Measurements from ENCODE around the gene LHFPL6. TPM values are rescaled to one million over a fixed set of nuclear protein-coding genes. Genes with fewer than 3 reads are reported as not detected.

Gene LHFPL6
- total RNA-seq, result 63.7 TPM
- long read RNA-seq, partial matches to known transcripts, result 0 of 1 reads
- long read RNA-seq, other reads (novel, unspliced or antisense), result 1 of 1 reads

DNA sequence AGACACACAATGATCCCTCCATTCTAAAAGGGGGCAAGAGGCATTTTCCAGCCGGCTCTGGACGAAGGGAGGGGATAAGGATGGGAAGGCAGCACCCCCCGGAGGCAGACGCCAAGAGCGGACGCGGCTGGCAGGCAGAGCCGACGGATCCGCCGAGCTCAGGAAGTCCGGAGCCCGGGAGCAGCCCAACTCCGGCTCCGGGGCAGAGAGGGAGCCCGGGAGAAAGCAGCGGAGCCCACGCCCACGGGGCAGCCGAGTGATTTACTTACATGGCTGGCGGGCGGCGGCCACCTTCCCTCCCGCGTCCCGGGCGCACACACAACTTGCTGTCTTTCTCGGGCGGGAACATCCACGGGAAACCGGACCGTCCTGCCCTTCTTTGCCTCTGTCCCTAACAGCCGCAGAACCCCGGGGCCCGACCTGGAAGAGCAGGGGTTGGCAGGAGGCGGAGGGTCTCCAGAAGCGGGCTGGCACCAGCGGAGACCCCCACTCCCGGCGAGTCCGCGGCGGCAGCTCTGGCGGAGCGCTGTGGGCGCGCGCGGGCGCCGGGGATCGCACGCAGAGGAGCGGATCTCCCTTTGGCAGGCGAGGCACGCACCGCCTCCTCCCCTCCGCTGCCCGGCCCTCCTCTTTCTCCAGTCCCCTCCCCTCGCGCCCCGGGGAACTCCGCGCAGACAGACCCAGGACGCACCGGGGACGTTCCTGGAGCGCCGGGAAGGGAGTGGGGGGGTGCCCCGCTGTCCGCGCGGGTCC lies at the start of gene LHFPL6:
Gene LHFPL6, minus strand, starts transcription at position 580 of the 753 bp plus-strand sequence.
- ATAC-seq (peak; percentile 97), DNase-seq (ENCODE audit: missing footprints) (peak; percentile 90)
- intact Hi-C loops (cut with DNase I), result loop anchor here (1.0 to 5.0 kb wide), 5 partner anchors 75 to 340 kb away; no protein-coding TSS in a partner anchor

DNA sequence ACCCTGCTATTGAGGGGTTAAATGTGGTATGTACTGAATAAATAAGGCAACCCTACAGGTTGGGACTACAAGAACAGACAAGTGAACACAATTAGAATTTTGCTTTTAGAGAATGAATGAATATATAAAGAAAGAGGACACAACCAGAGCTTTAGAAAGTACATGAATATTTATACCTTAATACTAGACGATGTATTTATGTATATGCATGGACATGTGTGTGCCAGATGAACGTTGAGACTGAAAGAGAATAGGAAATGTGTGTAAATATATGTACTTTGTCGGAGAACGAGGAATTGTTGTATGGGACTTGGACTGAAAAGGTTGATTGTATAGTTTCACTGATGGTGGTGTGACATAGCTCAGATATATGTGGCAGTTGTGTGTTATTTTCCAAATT lies 43.1 kb upstream of the LHFPL6 start:
- intact Hi-C loops (cut with DNase I), result no loop called here
- DNase-seq (ENCODE audit: missing footprints) (no peak), ATAC-seq (no peak)

DNA sequence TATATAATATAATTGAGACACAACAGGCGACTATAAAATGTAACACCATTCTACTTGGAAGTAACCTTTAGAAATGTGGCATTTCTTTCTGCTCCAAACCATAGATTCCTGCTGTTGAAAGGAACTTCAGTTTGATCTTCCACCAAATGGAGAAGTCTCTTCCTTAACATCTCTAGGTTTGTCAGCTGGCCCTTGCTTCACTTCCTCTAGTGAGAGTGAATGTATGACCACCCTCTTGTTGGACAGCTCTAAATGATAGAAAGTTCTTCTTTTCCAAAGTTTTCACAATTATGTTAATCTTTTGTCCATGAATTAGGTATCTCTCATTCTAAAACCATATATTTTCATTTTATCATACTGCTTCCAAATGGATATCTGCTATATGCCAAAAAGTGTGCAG lies 38.7 kb upstream of the LHFPL6 start:
- intact Hi-C loops (cut with DNase I), result no loop called here
- no peak for ATAC-seq
- DNase-seq (ENCODE audit: missing footprints), result no peak

DNA sequence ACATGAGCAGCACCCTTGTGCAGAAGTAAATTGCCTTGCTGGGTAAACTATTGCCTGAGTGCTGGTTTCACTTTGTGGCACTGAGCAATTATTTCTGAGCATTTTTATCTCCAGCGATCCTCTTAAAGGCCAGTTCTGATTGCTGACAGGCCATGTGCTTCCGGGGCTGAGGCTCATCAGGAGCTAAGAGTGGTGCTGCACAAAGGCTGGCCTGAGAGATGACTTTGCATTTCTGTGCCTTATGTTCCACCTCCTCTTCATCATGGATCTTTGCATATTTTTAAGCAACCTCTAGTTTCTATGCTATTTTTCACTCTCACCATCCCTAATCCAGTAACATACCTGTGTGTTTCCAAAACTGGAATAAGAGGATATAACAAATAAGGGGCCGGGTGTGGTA lies 34.9 kb upstream of the LHFPL6 start:
- ATAC-seq, result no peak
- intact Hi-C loops (cut with DNase I), result no loop called here
- no peak for DNase-seq (ENCODE audit: missing footprints)

DNA sequence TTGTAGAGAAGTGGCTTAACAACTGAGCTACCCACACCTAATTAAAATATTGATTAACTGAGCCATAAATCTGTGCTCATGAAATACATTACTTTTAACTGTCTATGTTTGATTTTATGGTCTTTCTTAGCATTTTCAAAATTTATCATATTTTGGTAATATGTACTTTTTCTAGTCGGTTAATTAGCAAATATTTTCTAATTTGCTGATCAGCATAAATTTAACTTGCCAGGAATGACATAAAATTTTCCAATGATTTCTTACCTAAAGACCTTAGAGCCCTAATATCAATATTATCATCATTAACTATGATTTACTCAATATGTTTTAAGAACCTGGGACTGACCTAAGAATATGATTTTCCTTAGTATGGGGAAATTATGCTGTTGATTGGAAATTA lies 32.6 kb upstream of the LHFPL6 start:
- ATAC-seq, result no peak
- DNase-seq (ENCODE audit: missing footprints), result no peak
- intact Hi-C loops (cut with DNase I), result no loop called here

DNA sequence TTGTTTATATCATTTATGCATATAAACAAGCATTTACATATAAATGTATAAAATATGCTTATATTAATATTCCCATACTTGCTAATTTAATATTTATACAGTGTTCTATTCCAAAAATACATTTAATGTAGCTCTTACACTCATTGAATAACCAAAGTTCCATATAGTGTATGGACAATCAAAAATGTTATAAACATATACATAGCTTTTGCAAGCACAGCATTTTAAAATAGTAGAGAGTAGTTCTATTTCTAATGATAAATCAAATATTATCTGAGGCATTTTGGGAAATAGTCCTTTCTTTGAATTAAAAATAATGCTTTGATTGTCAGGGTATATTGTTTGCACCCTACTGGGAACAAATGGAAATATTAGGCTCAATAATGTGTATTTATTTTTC lies 30.0 kb upstream of the LHFPL6 start:
- ATAC-seq, result no peak
- intact Hi-C loops (cut with DNase I), result no loop called here
- no peak for DNase-seq (ENCODE audit: missing footprints)

DNA sequence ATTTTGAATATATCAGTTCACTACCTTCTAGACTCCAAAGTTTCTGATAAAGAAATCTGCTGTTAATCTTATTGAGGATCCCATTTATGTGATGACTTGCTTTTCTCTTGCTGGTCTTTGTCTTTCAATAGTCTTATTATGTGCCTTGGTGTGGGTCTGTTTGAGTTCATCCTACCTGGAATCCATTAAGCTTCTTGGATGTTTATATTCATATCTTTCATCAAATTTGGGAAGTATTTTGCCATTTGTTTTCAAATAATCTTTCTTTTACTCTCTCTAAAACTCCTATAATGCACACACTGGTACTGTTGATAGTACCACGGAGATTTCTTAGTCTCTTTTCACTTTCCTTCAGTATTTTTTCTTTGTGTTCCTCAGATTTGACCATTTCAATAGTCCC lies 28.3 kb upstream of the LHFPL6 start:
- DNase-seq (ENCODE audit: missing footprints), result no peak
- ATAC-seq, result no peak
- intact Hi-C loops (cut with DNase I), result no loop called here

DNA sequence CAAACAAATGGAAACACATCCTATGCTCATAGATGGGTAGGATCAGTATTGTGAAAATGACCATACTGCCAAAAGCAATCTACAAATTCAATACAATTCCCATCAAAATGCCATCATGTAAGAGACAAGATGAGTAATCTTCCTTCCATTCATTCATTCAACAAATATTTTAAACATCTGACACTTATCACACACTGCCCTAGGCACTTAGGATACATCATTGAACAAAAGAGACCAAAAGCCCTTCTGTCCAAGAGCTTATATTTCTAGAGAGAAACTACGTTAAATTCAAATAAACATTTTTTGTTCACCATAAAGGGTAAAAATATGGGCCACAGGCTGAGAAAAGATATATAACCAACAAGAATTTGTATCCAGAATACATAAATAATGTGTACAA lies 20.5 kb upstream of the LHFPL6 start:
- intact Hi-C loops (cut with DNase I), result no loop called here
- DNase-seq (ENCODE audit: missing footprints), result no peak
- ATAC-seq, result no peak

DNA sequence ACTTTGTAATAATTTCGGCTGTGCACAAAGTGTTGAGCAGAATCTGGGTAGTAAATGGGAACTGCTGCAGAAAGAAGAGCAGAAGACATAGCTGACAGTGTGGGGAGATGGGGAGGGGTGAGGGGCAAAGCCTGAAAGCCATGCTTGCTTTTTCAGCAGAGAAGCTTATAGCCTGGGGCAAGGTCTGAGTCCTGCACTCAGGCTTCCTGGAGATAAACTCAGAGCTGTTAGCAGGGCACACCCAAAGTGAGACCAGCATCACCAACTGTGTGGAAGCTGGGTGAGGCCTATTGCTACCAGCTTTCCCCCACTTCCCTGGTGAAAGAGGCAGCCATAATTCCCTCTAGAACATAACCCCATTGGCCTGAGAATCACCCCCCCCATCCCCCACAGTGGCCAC lies 15.6 kb upstream of the LHFPL6 start:
- ATAC-seq, result no peak
- intact Hi-C loops (cut with DNase I), result loop anchor here (5.0 kb wide), 2 partner anchors 356 to 566 kb away; no protein-coding TSS in a partner anchor
- no peak for DNase-seq (ENCODE audit: missing footprints)

DNA sequence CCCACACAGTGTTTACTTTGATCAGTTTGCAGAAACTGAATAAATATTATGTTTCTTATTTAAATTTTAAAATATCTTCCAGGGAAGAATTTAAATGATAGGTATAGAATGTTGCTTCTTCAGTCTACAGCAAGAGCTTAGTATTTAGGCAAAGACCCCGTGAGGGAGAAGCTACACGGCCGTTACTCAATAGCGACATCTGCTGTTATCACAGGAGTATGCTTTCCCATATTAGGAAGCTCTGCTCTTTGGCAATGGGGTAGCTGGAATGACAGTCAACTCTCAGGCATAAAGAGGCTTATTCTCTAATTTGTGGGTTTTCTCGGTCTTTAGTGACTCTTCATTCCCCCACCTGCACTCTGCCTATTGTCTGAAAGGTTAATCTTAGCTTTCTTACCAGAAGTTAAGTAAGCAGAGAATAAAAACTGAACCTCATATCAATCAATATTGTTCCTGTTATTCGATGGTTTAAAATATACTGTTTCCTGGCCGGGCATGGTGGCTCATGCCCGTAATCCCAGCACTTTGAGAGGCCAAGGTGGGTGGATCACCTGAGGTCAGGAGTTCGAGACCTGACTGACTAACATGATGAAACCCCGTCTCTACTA lies 13.2 kb upstream of the LHFPL6 start:
- intact Hi-C loops (cut with DNase I), result loop anchor here (5.0 kb wide), 2 partner anchors 354 to 564 kb away; no protein-coding TSS in a partner anchor
- DNase-seq (ENCODE audit: missing footprints) (no peak), ATAC-seq (peak; percentile 84)

DNA sequence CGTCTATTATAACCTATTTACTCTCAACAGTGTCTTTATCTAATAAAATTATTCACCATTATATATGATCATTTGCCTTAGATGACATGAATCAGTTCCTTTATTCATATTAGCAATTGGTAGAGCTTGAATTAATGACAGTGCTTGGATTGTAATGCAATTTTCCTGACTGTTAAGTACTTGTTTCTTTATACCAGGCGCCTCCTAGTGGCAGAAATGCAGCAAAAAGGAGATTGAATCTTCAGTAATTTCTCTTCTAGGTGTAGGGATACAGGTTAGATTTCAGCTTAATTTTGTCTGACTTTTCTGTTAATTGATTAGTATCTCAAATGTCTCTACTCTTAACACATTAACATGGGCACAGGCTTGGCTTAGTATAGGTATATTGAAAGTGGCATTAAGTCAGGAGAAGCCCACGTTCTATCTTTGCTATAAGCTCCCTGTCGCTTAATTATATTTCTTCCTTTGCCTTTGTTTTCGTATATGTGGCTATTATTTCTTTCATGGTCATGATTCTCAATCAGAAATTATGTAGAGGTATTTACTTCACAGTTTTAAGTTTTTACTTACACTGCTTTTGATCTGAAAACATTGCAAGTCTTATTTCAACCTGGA lies 9.1 kb upstream of the LHFPL6 start:
- ATAC-seq, result peak; percentile 40

DNA sequence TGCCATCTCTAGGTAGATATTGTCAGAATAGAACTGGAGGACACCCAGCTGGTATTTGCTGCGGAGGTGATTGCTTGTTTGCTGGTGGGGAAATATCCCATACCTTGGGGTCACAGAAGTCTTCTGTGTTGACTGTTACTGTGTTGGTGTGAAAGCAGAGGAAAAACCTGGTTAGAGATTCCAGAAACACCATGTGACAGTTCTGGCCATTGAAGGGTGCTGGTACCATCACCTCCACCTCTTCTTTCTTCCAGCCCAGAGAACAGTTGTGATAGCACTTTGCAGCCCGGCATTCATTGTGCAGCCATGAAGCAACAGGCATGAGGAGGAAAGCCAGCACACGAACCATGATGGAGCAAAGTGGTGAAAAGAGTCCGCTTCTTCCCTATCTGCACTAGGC lies 4.9 kb upstream of the LHFPL6 start:
- no peak for ATAC-seq
- intact Hi-C loops (cut with DNase I), result no loop called here
- no peak for DNase-seq (ENCODE audit: missing footprints)

More for the DNA sequence above, 9.1 kb upstream of the LHFPL6 start:
- no peak for DNase-seq (ENCODE audit: missing footprints)
- intact Hi-C loops (cut with DNase I), result loop anchor here (2.0 kb wide), 2 partner anchors 337 to 467 kb away; no protein-coding TSS in a partner anchor

DNA sequence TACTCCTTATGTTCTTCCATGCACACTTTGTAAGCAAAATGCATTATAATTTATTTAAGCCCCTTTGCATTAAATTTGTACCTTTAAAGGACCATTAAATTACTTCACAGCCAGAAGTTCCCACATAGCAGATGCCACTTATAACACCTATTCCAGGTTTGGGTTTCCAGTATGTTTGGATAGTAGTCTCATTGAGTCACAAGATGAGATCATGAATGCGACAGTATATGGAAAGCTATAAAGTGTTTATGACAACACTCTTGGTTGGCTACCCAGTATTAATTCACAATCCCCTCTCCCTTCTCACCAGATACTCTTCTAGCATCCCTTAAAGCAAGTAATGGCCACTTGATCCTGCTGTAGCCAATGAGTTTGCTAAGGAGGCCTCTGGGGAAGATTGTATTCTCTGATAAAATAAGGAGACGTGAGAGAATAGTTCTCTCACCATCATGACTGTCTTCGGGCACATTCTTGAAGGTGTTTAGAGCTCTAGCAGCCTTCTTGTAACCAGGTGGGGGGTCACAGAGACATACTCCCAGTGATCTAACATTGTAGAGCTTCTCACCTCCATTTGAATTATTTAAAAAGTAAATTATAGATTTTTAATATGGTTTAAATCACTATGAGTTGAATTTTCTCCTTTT lies 2.8 kb upstream of the LHFPL6 start:
- intact Hi-C loops (cut with DNase I), result no loop called here
- DNase-seq (ENCODE audit: missing footprints), result no peak
- no peak for ATAC-seq

DNA sequence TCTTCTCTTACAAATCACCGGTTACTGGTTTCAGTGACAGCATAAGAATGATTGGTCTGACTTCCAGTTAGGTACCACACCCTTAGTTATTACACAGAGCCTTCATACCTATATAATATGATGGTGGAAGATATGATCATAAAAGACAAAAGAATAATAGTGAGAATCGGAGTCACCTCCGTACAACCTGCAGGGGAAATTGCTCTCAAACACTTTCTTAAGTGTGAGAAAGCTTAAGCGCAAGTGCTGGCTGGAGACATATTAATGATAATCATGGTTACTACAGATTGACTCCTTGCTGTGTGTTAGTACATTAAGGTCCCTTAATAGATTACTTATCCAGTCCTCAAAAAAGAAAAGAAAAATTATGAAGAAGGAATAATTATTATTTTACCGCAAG lies 1.8 kb upstream of the LHFPL6 start:
- DNase-seq (ENCODE audit: missing footprints) (no peak), ATAC-seq (no peak)
- intact Hi-C loops (cut with DNase I), result loop anchor here (5.0 kb wide), 3 partner anchors 77 to 342 kb away; no protein-coding TSS in a partner anchor

DNA sequence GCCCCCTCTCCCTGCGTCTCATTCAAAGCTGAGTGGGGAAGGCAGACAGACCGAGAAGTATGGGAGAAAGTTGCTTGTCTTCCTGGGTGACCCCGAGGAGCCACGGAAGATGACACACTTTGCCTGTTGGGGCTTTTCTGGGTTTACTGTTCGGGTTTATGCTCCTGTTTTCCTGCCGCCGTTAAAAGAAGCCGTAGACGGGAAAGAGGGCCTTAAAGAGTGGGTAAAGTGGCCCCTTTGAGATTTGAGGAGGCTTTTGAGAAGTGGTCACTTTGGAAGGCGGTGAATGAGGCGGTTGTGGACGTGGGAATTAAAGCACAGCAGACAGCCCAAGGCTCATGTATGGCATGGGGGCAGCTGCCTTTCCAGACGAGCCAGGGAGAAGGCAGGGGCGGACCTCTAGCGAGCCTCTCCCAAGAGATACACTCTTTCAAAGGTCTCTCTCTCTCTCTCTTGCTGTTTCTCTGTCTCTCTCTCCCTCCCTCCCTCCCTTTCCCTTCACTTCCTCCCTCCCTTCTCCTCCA lies 493 bp upstream of the LHFPL6 start:
- ATAC-seq, result peak; percentile 31
- intact Hi-C loops (cut with DNase I), result loop anchor here (2.0 to 5.0 kb wide), 4 partner anchors 76 to 341 kb away; no protein-coding TSS in a partner anchor
- DNase-seq (ENCODE audit: missing footprints), result no peak

DNA sequence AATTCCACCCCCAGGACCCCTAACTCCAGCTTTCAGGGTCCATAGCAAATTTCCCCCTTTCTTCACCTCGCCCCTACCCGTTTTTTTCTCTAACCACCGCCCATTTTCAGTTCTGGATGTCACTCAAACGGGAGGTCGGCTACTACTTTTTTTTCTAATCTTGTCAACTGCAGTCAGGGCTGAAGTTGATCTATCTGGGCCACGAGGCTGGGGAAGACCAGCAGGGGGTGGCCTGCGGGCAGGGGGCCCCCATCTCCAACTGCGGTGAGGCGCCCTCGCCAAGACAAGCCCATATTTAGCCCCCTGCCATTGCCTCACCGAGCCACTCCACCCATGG lies 748 bp downstream of the LHFPL6 start:
- intact Hi-C loops (cut with DNase I), result loop anchor here (1.0 to 5.0 kb wide), 5 partner anchors 75 to 340 kb away; no protein-coding TSS in a partner anchor
- DNase-seq (ENCODE audit: missing footprints), result no peak
- no peak for ATAC-seq

DNA sequence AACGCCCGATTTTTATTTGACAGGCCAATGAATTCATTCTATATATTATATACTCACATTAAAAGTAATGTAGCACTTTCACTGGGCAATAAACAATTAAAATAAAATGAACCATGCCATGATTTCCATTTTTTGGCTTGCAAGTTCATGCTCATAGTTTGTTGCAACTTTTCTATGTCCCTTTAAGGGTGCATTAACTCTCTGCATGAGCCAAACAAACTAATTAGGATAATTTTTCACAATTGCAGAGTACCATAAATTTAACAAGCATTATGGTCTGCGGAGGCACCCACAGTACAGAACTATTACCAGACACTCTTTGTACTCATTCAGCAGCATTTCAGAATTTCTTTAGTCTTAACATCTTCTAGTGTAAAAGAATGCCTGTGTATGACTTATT lies 1.4 kb downstream of the LHFPL6 start:
- DNase-seq (ENCODE audit: missing footprints) (no peak), ATAC-seq (no peak)
- intact Hi-C loops (cut with DNase I), result loop anchor here (1.0 to 5.0 kb wide), 6 partner anchors 74 to 339 kb away; no protein-coding TSS in a partner anchor

DNA sequence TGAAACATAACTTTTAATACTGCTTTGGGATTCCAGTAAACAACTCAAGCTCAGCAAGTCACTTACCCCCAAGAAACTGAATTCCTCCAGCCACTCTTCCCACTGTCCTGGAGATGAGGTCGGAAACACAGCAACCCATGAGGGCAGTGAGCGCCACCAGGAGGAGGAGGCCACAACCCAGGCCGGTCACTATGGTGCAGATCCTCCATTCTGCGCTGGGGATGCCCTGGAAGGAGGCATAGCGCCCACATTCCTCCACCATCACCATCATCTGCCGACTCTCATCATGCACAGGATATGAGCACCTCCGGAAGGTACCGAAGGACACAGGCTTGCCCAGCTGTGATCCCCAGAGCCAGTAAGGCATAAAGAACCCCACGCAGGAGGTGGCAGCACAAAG lies 2.2 kb downstream of the LHFPL6 start:
- no peak for DNase-seq (ENCODE audit: missing footprints)
- peak; percentile 56 for ATAC-seq

DNA sequence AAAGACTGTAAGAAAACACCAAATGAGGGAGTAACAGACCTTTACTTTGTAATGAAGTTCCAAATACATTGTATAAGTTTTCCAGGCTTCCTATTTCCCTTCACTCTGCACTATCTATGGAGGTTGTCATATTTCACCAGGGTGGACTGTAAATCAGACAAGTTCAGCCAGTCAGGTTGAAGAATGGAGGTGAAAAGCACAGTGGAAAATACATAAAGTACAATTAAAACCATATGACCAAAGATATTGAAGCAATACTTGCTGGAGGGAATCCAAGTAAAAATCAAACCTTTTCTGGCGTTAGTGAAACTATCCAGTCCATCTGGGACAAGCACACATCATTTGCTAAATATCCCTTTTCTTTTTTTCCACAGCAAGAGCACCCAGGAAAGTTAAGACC lies 3.2 kb downstream of the LHFPL6 start:
- ATAC-seq (no peak), DNase-seq (ENCODE audit: missing footprints) (no peak)
- intact Hi-C loops (cut with DNase I), result loop anchor here (2.0 to 5.0 kb wide), 4 partner anchors 73 to 338 kb away; no protein-coding TSS in a partner anchor

More for the DNA sequence above, 2.2 kb downstream of the LHFPL6 start:
- intact Hi-C loops (cut with DNase I), result loop anchor here (2.0 to 5.0 kb wide), 4 partner anchors 73 to 338 kb away; no protein-coding TSS in a partner anchor

Data from Right ventricle myocardium inferior (tissue), 1 donor.